Measurements from ENCODE around the gene CTBS. TPM values are rescaled to one million over a fixed set of nuclear protein-coding genes. Genes with fewer than 3 reads are reported as not detected.

Gene CTBS
- total RNA-seq, 2 experiments from 2014 or later = 13.5 to 18.3 TPM

DNA sequence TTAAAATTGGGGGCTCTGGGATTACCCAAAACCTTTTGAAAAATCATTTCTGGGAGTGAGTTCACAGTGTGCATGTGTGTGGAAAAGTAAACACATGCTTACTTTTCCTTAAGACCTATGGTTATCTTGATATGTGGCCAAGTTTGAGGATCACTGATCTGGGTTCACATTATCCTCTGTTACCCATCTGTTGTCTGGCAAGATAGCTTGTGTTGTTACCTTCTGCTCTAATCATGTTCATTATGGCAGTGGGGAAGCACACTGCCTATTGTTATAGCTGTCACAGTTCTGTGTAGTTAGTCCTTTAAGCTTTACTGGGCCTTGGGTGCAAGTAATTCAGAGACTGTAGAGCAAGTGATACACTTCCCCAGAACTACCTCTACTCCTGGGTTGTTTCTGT lies 5.0 kb downstream of the CTBS start:
- intact Hi-C loops (cut with micrococcal nuclease) = no loop called here
- peaks cover 41% of the 10 kb centered on the region for H3K4me1 Mint-ChIP-seq (ENCODE audit: low read depth)
- no peak overlapping the region for H3K4me3 Mint-ChIP-seq
- H3K9me3 Mint-ChIP-seq = no peaks in the 10 kb centered on the region
- no peak for ATAC-seq
- peaks cover 46% of the 10 kb centered on the region for H3K36me3 Mint-ChIP-seq (ENCODE audit: low read depth)
- TF ChIP-seq, protein P1, sequence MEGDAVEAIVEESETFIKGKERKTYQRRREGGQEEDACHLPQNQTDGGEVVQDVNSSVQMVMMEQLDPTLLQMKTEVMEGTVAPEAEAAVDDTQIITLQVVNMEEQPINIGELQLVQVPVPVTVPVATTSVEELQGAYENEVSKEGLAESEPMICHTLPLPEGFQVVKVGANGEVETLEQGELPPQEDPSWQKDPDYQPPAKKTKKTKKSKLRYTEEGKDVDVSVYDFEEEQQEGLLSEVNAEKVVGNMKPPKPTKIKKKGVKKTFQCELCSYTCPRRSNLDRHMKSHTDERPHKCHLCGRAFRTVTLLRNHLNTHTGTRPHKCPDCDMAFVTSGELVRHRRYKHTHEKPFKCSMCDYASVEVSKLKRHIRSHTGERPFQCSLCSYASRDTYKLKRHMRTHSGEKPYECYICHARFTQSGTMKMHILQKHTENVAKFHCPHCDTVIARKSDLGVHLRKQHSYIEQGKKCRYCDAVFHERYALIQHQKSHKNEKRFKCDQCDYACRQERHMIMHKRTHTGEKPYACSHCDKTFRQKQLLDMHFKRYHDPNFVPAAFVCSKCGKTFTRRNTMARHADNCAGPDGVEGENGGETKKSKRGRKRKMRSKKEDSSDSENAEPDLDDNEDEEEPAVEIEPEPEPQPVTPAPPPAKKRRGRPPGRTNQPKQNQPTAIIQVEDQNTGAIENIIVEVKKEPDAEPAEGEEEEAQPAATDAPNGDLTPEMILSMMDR (IDR thresholded peaks at IDR 0.05) = no peak
- ChIA-PET POLR2A (no interaction called here), CTCF (interaction anchor here (1.0 to 1.1 kb wide), 2 partner anchors 9 to 133 kb away, joined by 3 to 4 read pairs; no protein-coding TSS in a partner anchor)
- H3K27ac Mint-ChIP-seq = no peak overlapping the region
- no peak for DNase-seq
- H3K27me3 Mint-ChIP-seq = no peaks in the 10 kb centered on the region

DNA sequence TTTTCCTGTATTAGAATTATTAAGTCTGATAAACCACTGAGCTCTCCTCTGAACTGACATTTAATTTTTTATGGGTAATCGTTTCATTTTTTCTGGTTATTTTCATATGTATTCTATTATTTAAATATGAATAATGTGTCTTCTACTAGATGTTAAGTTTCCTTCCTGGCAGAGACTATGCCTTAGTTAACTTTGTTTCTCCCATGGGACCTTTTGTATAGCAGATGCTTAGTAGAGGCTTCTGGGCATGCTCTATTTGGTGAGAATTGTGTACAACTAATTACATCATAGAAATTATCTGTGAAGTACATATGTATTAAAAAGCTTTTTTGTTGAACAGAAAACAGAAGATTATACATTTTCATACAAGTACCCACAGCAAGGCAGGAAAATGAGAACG lies 23.4 kb downstream of the CTBS start:
- Mint-ChIP-seq H3K27me3 (no peaks in the 10 kb centered on the region), H3K9me3 (no peaks in the 10 kb centered on the region), H3K27ac (no peak overlapping the region), H3K4me1 (ENCODE audit: low read depth) (no peaks in the 10 kb centered on the region), H3K4me3 (no peak overlapping the region), H3K36me3 (ENCODE audit: low read depth) (peaks cover 5% of the 10 kb centered on the region)
- ATAC-seq (no peak), DNase-seq (no peak)
- ChIA-PET CTCF (no interaction called here), POLR2A (interaction anchor here (1.0 kb wide), 1 partner anchor 24 kb away, joined by 4 read pairs; the partner anchor contains the start of gene CTBS)
- TF ChIP-seq, protein P1 (IDR thresholded peaks at IDR 0.05) = no peak
- intact Hi-C loops (cut with micrococcal nuclease) = no loop called here

DNA sequence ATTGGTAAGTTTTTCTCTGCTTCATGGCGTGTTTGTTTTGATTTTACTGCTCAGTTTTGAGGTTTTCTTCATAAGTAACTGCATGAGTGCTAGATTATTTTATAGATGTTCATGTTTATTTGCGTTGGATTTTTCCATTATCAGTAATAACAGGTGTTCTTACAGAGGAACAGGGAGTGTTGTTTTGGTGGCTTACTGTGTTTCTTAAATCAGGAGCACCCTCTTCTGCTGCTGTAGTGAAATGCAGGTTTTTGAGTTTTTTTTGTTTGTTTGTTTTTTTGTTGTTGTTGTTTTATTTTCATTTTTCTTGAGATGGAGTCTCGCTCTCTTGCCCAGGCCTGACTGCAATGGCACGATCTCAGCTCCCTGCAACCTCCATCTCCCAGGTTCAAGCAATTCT lies 32.6 kb downstream of the CTBS start:
- POLR2A ChIA-PET = no interaction called here
- no peak for DNase-seq
- no peak for ATAC-seq
- H3K27ac Mint-ChIP-seq = no peak overlapping the region
- TF ChIP-seq, protein P1 (IDR thresholded peaks at IDR 0.05) = peak; percentile 18
- peaks cover 3% of the 10 kb centered on the region for H3K36me3 Mint-ChIP-seq (ENCODE audit: low read depth)
- peaks cover 17% of the 10 kb centered on the region for H3K4me1 Mint-ChIP-seq (ENCODE audit: low read depth)
- H3K9me3 Mint-ChIP-seq = no peaks in the 10 kb centered on the region
- CTCF ChIA-PET = no interaction called here
- no peak overlapping the region for H3K4me3 Mint-ChIP-seq
- intact Hi-C loops (cut with micrococcal nuclease) = no loop called here
- no peaks in the 10 kb centered on the region for H3K27me3 Mint-ChIP-seq

DNA sequence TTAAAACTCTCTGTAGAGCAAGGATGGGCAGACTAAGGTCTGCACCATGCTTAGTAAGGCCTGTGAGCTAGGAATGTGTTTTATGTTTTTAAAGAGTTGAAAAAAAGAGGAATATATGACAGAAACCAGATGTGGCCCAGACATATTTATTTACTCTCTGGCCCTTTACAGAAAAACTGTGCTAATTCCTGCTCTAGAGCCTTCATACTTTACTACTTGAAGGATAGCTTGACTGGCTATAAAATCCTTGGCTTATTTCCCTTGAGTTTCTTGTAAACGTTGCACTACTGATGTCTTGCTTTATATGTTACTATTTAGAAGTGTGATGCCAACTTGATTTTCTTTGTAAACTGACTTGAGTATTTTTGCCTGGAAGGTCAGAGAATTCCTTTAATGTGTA lies 33.5 kb downstream of the CTBS start:
- ChIA-PET POLR2A (no interaction called here), CTCF (no interaction called here)
- no peaks in the 10 kb centered on the region for H3K9me3 Mint-ChIP-seq
- no peak for DNase-seq
- TF ChIP-seq, protein P1 (IDR thresholded peaks at IDR 0.05) = no peak
- peaks cover 17% of the 10 kb centered on the region for H3K4me1 Mint-ChIP-seq (ENCODE audit: low read depth)
- H3K27ac Mint-ChIP-seq = no peak overlapping the region
- peaks cover 3% of the 10 kb centered on the region for H3K36me3 Mint-ChIP-seq (ENCODE audit: low read depth)
- H3K4me3 Mint-ChIP-seq = no peak overlapping the region
- no peak for ATAC-seq
- intact Hi-C loops (cut with micrococcal nuclease) = no loop called here
- H3K27me3 Mint-ChIP-seq = no peaks in the 10 kb centered on the region

DNA sequence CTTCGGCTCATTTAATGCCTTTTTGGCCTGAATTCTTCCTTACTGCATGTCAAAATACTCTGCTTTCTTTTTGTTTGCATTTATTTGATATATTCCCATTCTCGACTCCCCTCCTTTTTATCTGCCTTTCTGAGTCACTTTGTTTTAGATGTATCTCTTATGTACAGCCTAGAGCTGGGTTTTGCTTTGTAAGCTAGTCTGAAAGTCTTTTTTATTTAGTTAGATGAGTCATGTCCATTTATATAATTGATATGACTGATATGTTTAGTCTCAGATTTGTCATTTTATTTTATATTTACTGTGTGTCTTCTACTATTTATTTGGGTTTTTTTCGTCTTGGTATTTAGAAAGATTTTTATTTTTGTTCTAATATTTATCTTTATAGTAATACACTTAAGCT lies 34.3 kb downstream of the CTBS start:
- TF ChIP-seq, protein P1 (IDR thresholded peaks at IDR 0.05) = no peak
- Mint-ChIP-seq H3K4me1 (ENCODE audit: low read depth) (peaks cover 17% of the 10 kb centered on the region), H3K27ac (no peak overlapping the region), H3K27me3 (no peaks in the 10 kb centered on the region), H3K4me3 (no peak overlapping the region), H3K36me3 (ENCODE audit: low read depth) (peaks cover 3% of the 10 kb centered on the region), H3K9me3 (no peaks in the 10 kb centered on the region)
- POLR2A ChIA-PET = no interaction called here
- no peak for ATAC-seq
- DNase-seq = no peak
- CTCF ChIA-PET = no interaction called here
- intact Hi-C loops (cut with micrococcal nuclease) = no loop called here
